ENCODE results near the gene POU1F1.
"Not testable (repeated sequence)": the region's sequence is repeated elsewhere in the genome, so short reads cannot be mapped to it uniquely, and the experiment has no call there.

Gene POU1F1

GRCh38 chr3:87309601-87310000, 33.2 kb upstream of the POU1F1 start:
- no peaks in the 10 kb centered on the region for H4K20me1 ChIP-seq (ENCODE audit: insufficient read depth, low read length)
- H3K27me3 ChIP-seq (ENCODE audit: insufficient read depth, low read length, poor library complexity): peaks cover 3% of the 10 kb centered on the region
- no peak overlapping the region for H3K4me2 ChIP-seq (ENCODE audit: insufficient read depth, low read length)
- H2AFZ ChIP-seq (ENCODE audit: low read depth, low read length): no peak overlapping the region
- no peaks in the 10 kb centered on the region for H3K9me3 ChIP-seq (ENCODE audit: insufficient read depth, low read length, severe bottlenecking)
- DNase-seq (no peak), ATAC-seq (ENCODE audit: insufficient read depth, low read depth) (no peak)
- no peaks in the 10 kb centered on the region for H3K36me3 ChIP-seq (ENCODE audit: insufficient read depth, low read length)
- no peak overlapping the region for H3K9ac ChIP-seq (ENCODE audit: low read depth, low read length)
- no peaks in the 10 kb centered on the region for H3K4me1 ChIP-seq (ENCODE audit: insufficient read depth, low read length)
- no peak overlapping the region for H3K27ac ChIP-seq (ENCODE audit: low read length)
- TF ChIP-seq EZH2 (IDR thresholded peaks at IDR 0.05; ENCODE audit: borderline replicate concordance, low read depth, low read length, severe bottlenecking) (no peak), CTCF (IDR thresholded peaks at IDR 0.05; ENCODE audit: borderline replicate concordance, extremely low read depth, low read length, poor library complexity, severe bottlenecking) (no peak)
- H3K79me2 ChIP-seq (ENCODE audit: insufficient read depth, low read length): no peaks in the 10 kb centered on the region
- H3K4me3 ChIP-seq (ENCODE audit: low read depth in 1 of 2, low read length in 2 of 2): no peak overlapping the region

GRCh38 chr3:87307805-87308204, 31.4 kb upstream of the POU1F1 start:
- Histone ChIP-seq H3K4me1 (ENCODE audit: insufficient read depth, low read length) (no peaks in the 10 kb centered on the region), H3K4me3 (ENCODE audit: low read depth in 1 of 2, low read length in 2 of 2) (no peak overlapping the region), H3K9me3 (ENCODE audit: insufficient read depth, low read length, severe bottlenecking) (no peaks in the 10 kb centered on the region), H2AFZ (ENCODE audit: low read depth, low read length) (no peak overlapping the region), H3K27ac (ENCODE audit: low read length) (no peak overlapping the region), H3K36me3 (ENCODE audit: insufficient read depth, low read length) (no peaks in the 10 kb centered on the region), H3K79me2 (ENCODE audit: insufficient read depth, low read length) (no peaks in the 10 kb centered on the region), H3K9ac (ENCODE audit: low read depth, low read length) (no peak overlapping the region), H3K4me2 (ENCODE audit: insufficient read depth, low read length) (no peak overlapping the region), H3K27me3 (ENCODE audit: insufficient read depth, low read length, poor library complexity) (no peaks in the 10 kb centered on the region), H4K20me1 (ENCODE audit: insufficient read depth, low read length) (no peaks in the 10 kb centered on the region)
- no peak for ATAC-seq (ENCODE audit: insufficient read depth, low read depth)
- TF ChIP-seq CTCF (IDR thresholded peaks at IDR 0.05; ENCODE audit: borderline replicate concordance, extremely low read depth, low read length, poor library complexity, severe bottlenecking) (peak; percentile 23), EZH2 (IDR thresholded peaks at IDR 0.05; ENCODE audit: borderline replicate concordance, low read depth, low read length, severe bottlenecking) (no peak)
- DNase-seq: no peak

- no peaks in the 10 kb centered on the region for H3K27me3 ChIP-seq (ENCODE audit: insufficient read depth, low read length, poor library complexity)
- no peak overlapping the region for H3K4me2 ChIP-seq (ENCODE audit: insufficient read depth, low read length)
- no peak overlapping the region for H2AFZ ChIP-seq (ENCODE audit: low read depth, low read length)
- H3K27ac ChIP-seq (ENCODE audit: low read length): no peak overlapping the region
- no peaks in the 10 kb centered on the region for H4K20me1 ChIP-seq (ENCODE audit: insufficient read depth, low read length)
- H3K9ac ChIP-seq (ENCODE audit: low read depth, low read length): no peak overlapping the region
- no peak for DNase-seq
- no peak for ATAC-seq (ENCODE audit: insufficient read depth, low read depth)
- H3K4me1 ChIP-seq (ENCODE audit: insufficient read depth, low read length): no peaks in the 10 kb centered on the region
- H3K9me3 ChIP-seq (ENCODE audit: insufficient read depth, low read length, severe bottlenecking): no peaks in the 10 kb centered on the region
- H3K79me2 ChIP-seq (ENCODE audit: insufficient read depth, low read length): no peaks in the 10 kb centered on the region
- H3K36me3 ChIP-seq (ENCODE audit: insufficient read depth, low read length): no peaks in the 10 kb centered on the region
- H3K4me3 ChIP-seq (ENCODE audit: low read depth in 1 of 2, low read length in 2 of 2): no peak overlapping the region
- TF ChIP-seq EZH2 (IDR thresholded peaks at IDR 0.05; ENCODE audit: borderline replicate concordance, low read depth, low read length, severe bottlenecking) (no peak), CTCF (IDR thresholded peaks at IDR 0.05; ENCODE audit: borderline replicate concordance, extremely low read depth, low read length, poor library complexity, severe bottlenecking) (no peak)
Measured at GRCh38 chr3:87305517-87305916, 29.1 kb upstream of the POU1F1 start.

GRCh38 chr3:87305031-87305430, 28.6 kb upstream of the POU1F1 start:
- H3K9ac ChIP-seq (ENCODE audit: low read depth, low read length); H3K27ac ChIP-seq (ENCODE audit: low read length); H3K79me2 ChIP-seq (ENCODE audit: insufficient read depth, low read length): not testable (repeated sequence)

More at GRCh38 chr3:87305031-87305430, 28.6 kb upstream of the POU1F1 start:
- H4K20me1 ChIP-seq (ENCODE audit: insufficient read depth, low read length); ATAC-seq (ENCODE audit: insufficient read depth, low read depth); DNase-seq; H3K4me2 ChIP-seq (ENCODE audit: insufficient read depth, low read length); H3K4me3 ChIP-seq (ENCODE audit: low read depth in 1 of 2, low read length in 2 of 2); H3K4me1 ChIP-seq (ENCODE audit: insufficient read depth, low read length); H3K36me3 ChIP-seq (ENCODE audit: insufficient read depth, low read length); H2AFZ ChIP-seq (ENCODE audit: low read depth, low read length); H3K9me3 ChIP-seq (ENCODE audit: insufficient read depth, low read length, severe bottlenecking); H3K27me3 ChIP-seq (ENCODE audit: insufficient read depth, low read length, poor library complexity): not testable (repeated sequence)

All from DND-41 (cell line).